Right atrium auricular region (tissue), 2 donors: ENCODE data around the gene FBXO44. TPM values are rescaled to one million over a fixed set of nuclear protein-coding genes. Genes with fewer than 3 reads are reported as not detected.

Experiments used
- DNase-seq: peaks from one replicate; pipeline ENCODE4 v3.0.0-alpha.2; 2019; ENCODE audit warnings: low spot score
- H3K27ac ChIP-seq, 2 donors: fragments of 200-600 bp; sonication (generic); 1 replicate in 1 of 2; 2 replicates in 1 of 2; pipeline ENCODE4 v1.5.1; 2016 to 2019
- H3K27me3 ChIP-seq, 2 donors: fragments of 200-600 bp; sonication (generic); one replicate each; pipeline versions ENCODE4 v1.5.1 to v1.6.0; 2017 to 2019
- H3K36me3 ChIP-seq: fragments of 200-600 bp; sonication (generic); one replicate; pipeline ENCODE4 v1.5.1; 2016
- H3K4me1 ChIP-seq, 2 donors: fragments of 200-600 bp; sonication (generic); one replicate each; pipeline versions ENCODE4 v1.5.1 to v1.6.0; 2017 to 2019
- H3K4me3 ChIP-seq, 2 donors: fragments of 200-600 bp; sonication (generic); 1 replicate in 1 of 2; 2 replicates in 1 of 2; pipeline ENCODE4 v1.5.1; 2017 to 2019; ENCODE audit warnings: mild to moderate bottlenecking in 1 of 2, moderate library complexity in 1 of 2
- H3K9me3 ChIP-seq, 2 donors: fragments of 200-600 bp; sonication (generic); one replicate each; pipeline ENCODE4 v1.5.1; 2019
- CTCF ChIP-seq, 2 donors: fragments of 200-600 bp; sonication (generic); IDR thresholded peaks; one replicate each; pipeline ENCODE4 v1.5.1; 2019; ENCODE audit warnings: antibody characterized with exemption in 2 of 2
- total RNA-seq, 2 donors: library from RNA; depleted of rRNA; stranded (reverse); fragments of >200 nt; gene quantifications; one replicate each; pipeline ENCODE4 v1.1.0, GENCODE V29; 2016

The FBXO44 gene
- total RNA-seq, 2 donors from 2014 or later: 15.5 to 20.5 TPM

DNA sequence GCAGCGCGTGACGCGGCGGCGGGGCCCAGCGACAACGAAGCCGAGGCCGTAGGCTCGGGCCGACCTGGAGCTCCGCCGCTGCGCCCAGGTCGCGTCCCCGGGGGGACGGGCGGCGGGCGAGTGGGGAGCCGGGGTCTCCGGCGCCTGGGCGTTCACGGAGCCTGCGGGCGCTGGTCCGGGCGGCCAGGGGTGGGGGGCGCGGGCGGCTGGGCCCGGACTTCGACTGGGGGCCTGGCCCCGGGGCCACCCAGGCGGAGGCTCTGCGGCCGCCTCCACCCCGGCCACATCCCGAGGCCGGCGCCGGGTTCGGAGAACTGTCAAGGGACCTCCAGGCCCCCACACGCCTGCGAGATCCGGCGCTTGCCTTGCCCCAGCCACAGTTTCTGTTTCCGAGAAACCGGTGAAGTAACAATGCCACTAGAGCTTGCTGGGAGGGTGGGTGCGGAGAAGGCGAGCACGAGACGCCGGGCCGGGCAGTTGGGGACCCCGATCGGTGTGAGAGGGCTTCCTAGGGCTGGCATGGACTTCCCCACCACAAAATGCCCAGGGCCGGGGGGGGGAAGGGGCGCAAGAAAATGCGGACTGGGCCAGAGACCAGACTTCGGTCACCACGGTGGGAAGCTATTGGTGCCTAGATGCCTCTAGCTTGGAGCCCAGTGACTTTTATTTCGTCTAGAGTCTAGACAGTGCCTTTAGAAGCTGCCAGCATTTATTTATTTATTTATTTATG, 9.8 kb downstream of the FBXO44 start:
- Histone ChIP-seq H3K36me3 (peaks cover 15% of the 10 kb centered on the region), H3K9me3 (no peaks in the 10 kb centered on the region), H3K4me1 (peaks cover 0 to 12% of the 10 kb centered on the region in 2 donors), H3K27ac (peak overlapping the region; percentile 60 to 80), H3K27me3 (no peaks in the 10 kb centered on the region), H3K4me3 (peak overlapping the region; percentile 58 to 68)
- no peak for DNase-seq
- TF ChIP-seq CTCF (IDR thresholded peaks at IDR 0.05): peak in 1 of 2 donors; percentile 5

- no peak for DNase-seq
- no peaks in the 10 kb centered on the region for H3K27me3 ChIP-seq
- no peaks in the 10 kb centered on the region for H3K9me3 ChIP-seq
- H3K4me1 ChIP-seq: peaks cover 0 to 12% of the 10 kb centered on the region in 2 donors
- H3K27ac ChIP-seq: no peak overlapping the region
- H3K36me3 ChIP-seq: peaks cover 3% of the 10 kb centered on the region
- H3K4me3 ChIP-seq: no peak overlapping the region
- no peak for TF ChIP-seq CTCF (IDR thresholded peaks at IDR 0.05)
These were observed 13.8 kb downstream of the FBXO44 start for GRCh38 chr1:11668516-11668915.

DNA sequence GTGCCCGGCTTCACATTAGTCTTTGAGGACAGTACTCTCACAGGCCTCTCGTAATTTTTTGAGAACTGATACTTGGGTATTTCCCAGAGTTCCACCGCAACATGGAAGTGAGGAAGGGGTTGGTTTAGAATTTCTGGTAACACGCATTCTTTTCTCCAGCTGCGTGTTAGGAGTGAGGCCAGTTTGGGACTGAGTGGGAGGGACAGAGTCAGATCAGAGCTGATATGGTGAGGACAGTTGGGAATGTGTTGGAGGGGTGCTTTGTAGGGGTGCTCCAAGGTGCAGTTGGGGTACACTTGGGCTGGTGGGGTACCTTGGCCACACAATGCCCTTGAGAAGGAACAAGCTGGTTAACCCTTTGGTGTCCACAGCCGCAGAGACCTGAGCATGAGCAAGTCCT, 16.1 kb downstream of the FBXO44 start:
- H3K27ac ChIP-seq: no peak overlapping the region
- no peaks in the 10 kb centered on the region for H3K9me3 ChIP-seq
- no peak overlapping the region for H3K4me3 ChIP-seq
- H3K27me3 ChIP-seq: no peaks in the 10 kb centered on the region
- TF ChIP-seq CTCF (IDR thresholded peaks at IDR 0.05): no peak
- DNase-seq: no peak
- H3K4me1 ChIP-seq: peaks cover 0 to 7% of the 10 kb centered on the region in 2 donors
- H3K36me3 ChIP-seq: peaks cover 17% of the 10 kb centered on the region

GRCh38 chr1:11671205-11671543, 16.5 kb downstream of the FBXO44 start:
- Histone ChIP-seq H3K4me1 (peaks cover 0 to 7% of the 10 kb centered on the region in 2 donors), H3K9me3 (no peaks in the 10 kb centered on the region), H3K27ac (no peak overlapping the region), H3K27me3 (no peaks in the 10 kb centered on the region), H3K4me3 (no peak overlapping the region), H3K36me3 (peaks cover 19% of the 10 kb centered on the region)
- DNase-seq: no peak
- TF ChIP-seq CTCF (IDR thresholded peaks at IDR 0.05): no peak

GRCh38 chr1:11671544-11672286, 17.0 kb downstream of the FBXO44 start:
- Histone ChIP-seq H3K27ac (no peak overlapping the region), H3K9me3 (no peaks in the 10 kb centered on the region), H3K36me3 (peaks cover 24% of the 10 kb centered on the region), H3K27me3 (no peaks in the 10 kb centered on the region), H3K4me3 (no peak overlapping the region), H3K4me1 (peaks cover 0 to 7% of the 10 kb centered on the region in 2 donors)
- no peak for DNase-seq
- no peak for TF ChIP-seq CTCF (IDR thresholded peaks at IDR 0.05)
